KOPT-K1 (cell line): ENCODE results near the gene OVAAL.

Source experiments
- H3K27ac ChIP-seq: fragments of 200-600 bp; sonication (generic); 2 replicates; pipeline ENCODE4 v1.5.1; 2016; ENCODE audit warnings: antibody characterized with exemption, mild to moderate bottlenecking, low read depth, low read length; ENCODE audit not compliant: poor library complexity, severe bottlenecking
- H3K36me3 ChIP-seq: fragments of 200-600 bp; sonication (generic); 2 replicates; pipeline ENCODE4 v1.5.1; 2017; ENCODE audit warnings: antibody characterized with exemption, mild to moderate bottlenecking, low read length, moderate library complexity; ENCODE audit not compliant: insufficient read depth
- H3K9me3 ChIP-seq: fragments of 200-600 bp; sonication (generic); 2 replicates; pipeline ENCODE4 v1.5.1; 2017; ENCODE audit warnings: antibody characterized with exemption, low read length, mild to moderate bottlenecking; ENCODE audit not compliant: insufficient read depth, poor library complexity, severe bottlenecking

Gene OVAAL

DNA sequence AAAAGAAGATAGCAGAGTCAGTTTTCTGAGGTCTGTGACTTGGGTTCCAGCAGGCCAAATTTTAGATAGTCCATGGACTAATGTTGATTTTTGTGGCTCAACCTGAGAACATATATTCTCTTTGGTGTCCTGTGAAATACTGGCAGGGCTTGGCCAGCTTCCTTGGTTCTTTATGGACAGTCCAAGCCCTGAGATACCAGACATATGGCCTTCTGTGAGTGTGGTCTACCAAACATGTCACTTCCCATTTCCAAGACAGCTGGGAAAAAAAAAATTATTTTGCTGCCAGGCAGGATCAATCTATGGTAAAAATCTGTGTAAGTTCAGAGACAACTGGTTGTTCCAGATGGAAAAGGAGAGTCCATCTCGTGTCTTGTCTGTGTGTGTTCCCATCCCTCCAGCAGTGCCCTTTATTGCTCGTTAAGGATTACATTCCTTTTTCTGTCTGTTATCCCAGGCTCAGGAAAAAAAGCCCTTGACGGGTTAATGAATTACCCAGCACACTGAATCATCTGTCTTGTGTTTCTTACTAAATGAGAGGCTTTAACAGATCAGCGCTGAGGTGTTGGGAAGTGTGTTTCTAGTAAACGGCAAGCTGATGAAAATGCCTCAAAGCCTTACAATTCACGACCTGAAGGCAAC lies 39.7 kb downstream of the OVAAL start:
- Histone ChIP-seq H3K9me3 (no peaks in the 10 kb centered on the region), H3K27ac (no peak overlapping the region), H3K36me3 (no peaks in the 10 kb centered on the region)

DNA sequence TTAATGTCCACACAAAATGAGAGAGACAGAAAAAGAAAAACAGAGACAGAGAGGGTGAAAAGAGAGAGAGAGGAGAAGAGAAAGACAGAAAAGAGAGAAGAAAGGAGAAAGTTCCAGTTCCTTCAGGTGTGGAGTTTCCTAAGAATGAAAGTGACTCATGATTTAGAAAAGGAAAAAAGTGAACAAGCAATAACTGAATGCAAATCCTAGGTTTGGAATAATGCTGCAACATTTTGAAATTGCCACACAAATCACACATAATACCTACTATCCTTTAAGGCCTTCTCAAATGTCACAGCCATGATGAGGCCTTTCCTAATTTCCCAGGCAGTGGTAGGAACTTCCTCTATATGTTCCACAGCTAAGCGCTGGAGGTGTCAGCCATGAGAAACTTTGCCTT lies 41.6 kb downstream of the OVAAL start:
- H3K36me3 ChIP-seq: no peaks in the 10 kb centered on the region
- no peaks in the 10 kb centered on the region for H3K9me3 ChIP-seq
- no peak overlapping the region for H3K27ac ChIP-seq

DNA sequence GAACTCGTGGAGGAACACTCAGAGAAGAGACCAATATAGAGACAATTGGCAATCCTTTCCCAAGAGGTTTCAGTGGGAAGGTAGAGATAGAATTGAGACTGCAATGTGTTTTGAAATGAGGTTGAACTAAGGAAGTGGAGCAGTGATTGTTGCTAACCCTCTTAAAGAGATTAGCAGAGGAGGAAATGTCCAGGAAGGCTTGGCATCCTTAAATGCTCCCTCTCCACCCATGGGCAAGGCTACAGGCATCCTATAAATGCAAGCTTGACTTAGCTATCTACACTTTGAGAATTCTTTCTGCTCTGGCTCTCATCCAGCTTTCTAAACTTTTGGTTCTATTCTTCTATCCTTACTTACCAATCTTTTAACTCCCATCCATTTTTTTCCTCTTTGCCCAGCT lies 42.7 kb downstream of the OVAAL start:
- H3K9me3 ChIP-seq: no peaks in the 10 kb centered on the region
- H3K27ac ChIP-seq: no peak overlapping the region
- no peaks in the 10 kb centered on the region for H3K36me3 ChIP-seq

DNA sequence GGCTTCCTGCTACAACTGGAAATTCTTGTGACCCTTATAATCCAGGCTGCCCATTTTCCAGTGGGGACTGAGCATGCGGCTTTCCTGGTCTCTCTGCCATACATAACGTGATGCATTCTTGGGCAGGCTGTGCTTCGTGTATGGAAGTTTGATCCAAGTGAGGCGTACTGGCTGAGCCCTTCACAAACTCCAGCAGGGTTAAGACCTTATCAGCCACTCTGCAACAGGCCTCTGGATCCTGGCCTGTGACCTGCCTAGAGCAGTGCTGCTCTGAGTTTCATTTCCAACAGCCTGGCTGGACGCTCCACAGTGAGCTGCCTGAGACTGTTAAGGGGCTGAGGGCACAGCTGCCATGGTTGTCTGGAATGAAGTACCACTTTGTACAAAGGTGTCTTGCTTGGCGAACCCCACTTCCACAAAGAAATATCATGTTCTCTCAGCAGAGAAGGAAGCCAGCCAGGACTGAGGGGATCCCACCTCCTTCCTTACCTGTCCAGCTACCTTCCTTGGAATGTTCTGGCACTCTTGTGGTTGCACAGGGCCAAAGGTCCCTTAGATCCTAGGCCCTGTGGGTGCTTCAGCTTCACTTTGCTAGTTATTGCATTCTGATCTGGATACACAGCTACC lies 44.6 kb downstream of the OVAAL start:
- Histone ChIP-seq H3K9me3 (no peaks in the 10 kb centered on the region), H3K27ac (no peak overlapping the region), H3K36me3 (no peaks in the 10 kb centered on the region)

DNA sequence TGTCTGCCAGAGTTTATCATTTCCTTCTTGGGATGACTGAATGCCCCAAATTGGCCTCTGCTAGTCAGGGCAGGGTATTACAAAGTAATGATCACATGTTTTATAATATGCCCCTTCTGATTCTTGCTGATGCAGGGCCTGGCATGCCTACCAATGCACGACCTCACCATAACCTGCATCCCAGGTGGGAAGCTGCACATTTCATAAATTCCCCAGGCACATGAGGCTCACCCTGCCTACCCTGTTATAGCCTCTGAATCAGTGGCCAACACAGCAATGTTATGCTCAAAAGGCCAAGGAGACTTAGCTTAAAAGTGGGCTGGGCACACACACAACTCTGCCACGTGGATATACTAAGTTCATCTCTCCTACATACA lies 45.1 kb downstream of the OVAAL start:
- Histone ChIP-seq H3K9me3 (no peaks in the 10 kb centered on the region), H3K36me3 (no peaks in the 10 kb centered on the region), H3K27ac (no peak overlapping the region)

DNA sequence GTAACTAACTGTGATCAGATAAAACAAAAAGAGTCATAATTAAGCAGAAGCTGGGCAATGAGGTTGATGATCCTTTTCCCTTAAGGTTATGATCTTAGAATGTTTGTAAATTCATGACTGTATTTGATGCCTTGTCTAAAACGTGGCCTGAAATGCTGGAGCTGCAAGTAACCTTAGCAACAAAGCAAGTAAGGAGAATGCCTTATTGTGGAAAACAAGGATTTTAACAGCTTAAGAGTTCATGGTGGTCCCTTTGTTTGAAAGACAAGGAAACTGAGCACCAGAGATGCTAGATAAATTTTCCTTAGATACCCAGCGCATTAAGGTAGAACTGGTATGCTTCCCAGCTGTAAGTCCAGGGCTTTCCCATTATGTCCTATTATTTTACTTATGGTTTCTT lies 47.4 kb downstream of the OVAAL start:
- no peak overlapping the region for H3K27ac ChIP-seq
- no peaks in the 10 kb centered on the region for H3K9me3 ChIP-seq
- no peaks in the 10 kb centered on the region for H3K36me3 ChIP-seq

DNA sequence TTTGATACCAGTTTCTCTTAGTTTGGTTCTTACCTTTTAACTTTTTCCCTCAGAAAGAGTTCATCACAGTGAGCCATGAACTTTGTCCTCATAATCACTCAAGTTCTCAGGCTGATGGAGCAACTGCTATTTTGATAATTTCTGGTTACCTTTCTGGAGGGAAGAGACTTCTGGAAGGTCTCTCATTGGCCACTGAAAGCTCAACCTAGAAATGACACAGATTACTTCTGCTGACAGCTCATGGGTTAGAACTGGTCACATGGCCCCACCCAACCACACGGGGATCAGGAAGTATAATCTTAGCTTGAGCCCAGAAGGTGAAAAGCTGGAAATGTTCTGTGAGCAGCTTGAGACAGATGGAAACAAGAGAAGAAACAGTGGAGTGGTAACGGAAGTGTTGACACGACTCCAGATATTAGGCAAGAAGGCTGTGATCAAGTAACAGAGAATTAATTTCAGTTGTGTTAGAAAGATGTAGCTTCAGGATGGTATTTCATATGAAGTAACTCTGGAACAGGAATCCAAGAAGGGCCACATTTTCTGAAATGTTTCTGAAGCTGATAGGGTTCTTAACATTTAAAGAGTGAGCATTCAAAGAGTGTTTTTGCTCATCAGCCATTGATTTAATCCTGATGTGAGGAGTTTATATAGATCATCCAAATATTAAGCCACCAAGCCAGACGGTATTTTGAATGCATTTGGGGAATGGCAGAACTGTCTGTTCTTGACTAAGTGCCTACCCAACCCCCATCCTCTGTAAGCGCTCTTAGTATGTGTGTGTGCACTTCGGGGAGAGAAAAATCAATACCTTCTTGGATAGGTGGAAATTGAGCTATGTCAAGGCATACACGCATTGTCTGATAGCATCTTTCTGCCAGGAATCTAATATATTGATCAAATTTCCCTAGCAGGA lies 51.1 kb downstream of the OVAAL start:
- Histone ChIP-seq H3K27ac (no peak overlapping the region), H3K9me3 (no peaks in the 10 kb centered on the region), H3K36me3 (no peaks in the 10 kb centered on the region)

DNA sequence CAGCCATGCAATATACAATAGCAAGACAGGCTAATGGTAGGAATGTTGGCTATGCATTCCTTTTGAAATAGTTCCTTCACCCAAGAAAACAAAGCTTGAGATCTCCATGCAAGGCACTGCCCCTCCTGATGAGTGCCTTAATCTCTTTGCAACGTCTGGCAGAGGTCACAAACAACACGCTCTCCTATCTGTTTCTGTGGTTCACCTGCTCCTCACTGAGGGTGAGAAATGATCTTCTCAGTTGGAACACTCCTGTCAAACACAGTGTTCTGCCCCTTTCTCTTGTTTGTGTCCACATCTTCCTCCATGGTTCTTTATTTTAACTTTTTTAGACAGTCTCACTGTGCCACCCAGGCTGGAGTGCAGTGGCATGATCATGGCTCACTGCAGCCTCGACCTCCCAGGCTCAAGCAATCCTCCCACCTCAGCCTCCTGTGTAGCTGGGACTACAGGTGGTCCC lies 51.8 kb downstream of the OVAAL start:
- Histone ChIP-seq H3K27ac (no peak overlapping the region), H3K36me3 (no peaks in the 10 kb centered on the region), H3K9me3 (no peaks in the 10 kb centered on the region)

DNA sequence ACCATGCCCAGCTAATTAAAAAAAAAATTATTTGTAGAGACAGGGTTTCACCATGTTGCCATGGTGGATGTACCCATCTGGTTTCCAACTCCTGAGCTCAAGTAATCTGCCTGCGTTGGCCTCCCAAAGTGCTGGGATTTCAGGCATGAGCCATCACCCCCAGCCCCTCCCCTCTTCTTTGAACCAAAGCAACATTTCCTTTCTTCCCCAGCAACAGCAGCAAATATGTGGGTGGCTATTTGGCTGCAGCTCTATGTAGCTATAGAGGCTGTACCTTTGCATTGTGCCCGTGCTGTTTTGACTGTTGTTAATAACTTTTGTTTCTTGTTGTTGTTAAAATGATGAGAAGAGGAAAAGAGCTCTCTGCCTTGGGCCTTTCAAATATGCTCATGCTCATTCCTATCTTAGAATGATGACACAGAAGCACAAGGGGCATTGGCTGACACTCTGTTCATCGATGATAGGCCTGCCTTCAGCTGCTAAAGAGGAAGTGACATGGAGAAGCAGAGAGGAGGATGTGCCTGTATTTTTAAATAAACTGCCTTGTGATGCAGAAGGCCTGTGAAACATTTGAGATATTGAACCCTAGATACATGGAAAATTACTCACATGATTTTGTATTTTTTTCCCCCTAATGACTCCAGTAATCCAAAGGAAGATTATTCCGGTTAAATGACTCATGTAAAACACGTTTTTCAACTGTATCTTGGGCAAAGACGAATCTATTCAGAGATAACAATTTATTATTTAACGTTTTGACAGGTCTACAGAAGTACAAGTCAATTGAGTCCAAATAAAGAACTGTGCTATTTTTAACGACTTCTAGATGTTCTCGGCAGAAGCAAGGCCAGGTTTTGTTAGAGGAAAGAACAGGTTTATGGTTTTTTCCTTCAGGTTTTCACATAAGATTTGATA lies 52.5 kb downstream of the OVAAL start:
- H3K36me3 ChIP-seq: no peaks in the 10 kb centered on the region
- no peak overlapping the region for H3K27ac ChIP-seq
- no peaks in the 10 kb centered on the region for H3K9me3 ChIP-seq

DNA sequence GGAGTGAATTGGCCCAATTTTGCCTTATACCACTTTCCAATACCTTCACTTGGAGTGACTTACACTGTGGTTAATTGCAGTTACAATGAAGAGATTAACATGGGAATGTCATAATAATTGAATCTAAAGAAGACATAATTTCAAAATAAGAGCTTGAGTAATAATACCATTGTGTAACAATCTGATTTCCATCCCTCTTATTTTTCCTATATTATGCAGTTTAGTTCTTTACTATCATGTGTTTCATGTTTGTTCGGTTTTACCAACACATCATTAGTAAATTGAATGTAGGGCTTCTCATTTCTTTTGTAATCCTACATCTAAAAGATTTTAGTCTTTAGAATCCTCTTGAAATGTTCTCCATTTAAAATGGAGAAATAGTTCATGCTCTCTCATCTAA lies 53.9 kb downstream of the OVAAL start:
- Histone ChIP-seq H3K9me3 (no peaks in the 10 kb centered on the region), H3K36me3 (no peaks in the 10 kb centered on the region), H3K27ac (no peak overlapping the region)

DNA sequence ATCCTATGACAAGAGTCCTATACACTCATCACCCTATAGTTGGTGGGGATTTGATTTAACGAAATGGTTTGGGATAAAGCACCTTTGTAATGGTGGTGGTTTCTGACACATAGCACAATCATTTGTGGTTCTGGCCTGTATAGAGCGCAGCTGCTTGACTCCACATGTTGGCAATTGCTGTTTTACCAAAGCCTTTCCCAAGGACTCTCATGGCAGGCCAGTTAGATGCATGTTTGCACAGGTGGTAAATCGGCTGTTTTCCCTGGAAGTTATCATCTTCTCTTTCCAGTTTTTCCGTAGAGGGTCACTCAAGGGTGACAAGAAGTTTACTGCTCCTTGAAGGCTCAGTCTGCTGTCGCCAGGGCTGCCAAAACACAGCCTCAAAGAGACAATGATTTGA lies 56.0 kb downstream of the OVAAL start:
- no peaks in the 10 kb centered on the region for H3K36me3 ChIP-seq
- H3K27ac ChIP-seq: no peak overlapping the region
- H3K9me3 ChIP-seq: no peaks in the 10 kb centered on the region

DNA sequence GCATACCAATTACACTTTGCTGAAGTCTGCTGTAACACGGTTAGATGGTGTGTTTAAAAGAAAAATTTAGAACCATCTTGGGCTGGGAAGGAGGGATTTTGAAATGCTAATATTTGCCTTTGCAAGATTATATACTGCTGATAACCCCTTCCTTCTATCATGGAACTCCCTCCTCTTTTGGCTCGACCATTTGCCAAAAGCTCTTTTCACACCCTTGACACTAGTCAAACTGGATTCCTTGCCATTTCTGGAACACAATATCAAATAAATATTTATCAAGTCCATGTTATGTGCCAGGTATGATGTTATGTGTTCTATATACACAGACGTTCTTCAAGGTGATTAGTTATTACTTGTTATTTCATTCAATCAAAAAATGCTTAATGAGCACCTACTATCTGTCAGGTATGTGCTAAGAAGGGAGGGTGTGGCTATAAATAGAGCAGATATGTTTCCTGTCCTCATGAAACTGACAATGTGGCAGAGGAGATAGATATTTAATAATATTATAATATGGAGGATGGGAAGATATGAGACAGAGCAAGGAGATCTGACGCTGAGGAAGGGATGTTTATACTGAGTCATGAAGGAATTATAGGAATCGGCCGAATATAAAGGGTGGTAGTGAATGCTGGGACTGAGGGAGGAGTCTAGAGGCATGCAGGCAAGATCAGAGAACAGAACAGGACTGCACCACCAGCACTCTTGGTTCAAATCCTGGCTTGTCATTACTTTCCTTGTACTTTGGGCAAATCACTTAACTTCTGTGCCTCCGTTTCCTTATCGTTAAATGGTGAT lies 56.9 kb downstream of the OVAAL start:
- Histone ChIP-seq H3K36me3 (no peaks in the 10 kb centered on the region), H3K27ac (no peak overlapping the region), H3K9me3 (no peaks in the 10 kb centered on the region)
